ENCODE results near the gene PPM1M.

- TF ChIP-seq EZH2 (IDR thresholded peaks at IDR 0.05; ENCODE audit: insufficient read depth, poor library complexity, severe bottlenecking): no peak
- TF ChIP-seq EZH2phosphoT487 (IDR thresholded peaks at IDR 0.05; ENCODE audit: insufficient read depth, low read depth): no peak
Measured at GRCh38 chr3:52225452-52226228, 19.9 kb upstream of the PPM1M start, which contains the start of gene TLR9.
